K562 (cell line): ENCODE results near the gene PFKP. TPM values are rescaled to one million over a fixed set of nuclear protein-coding genes. Genes with fewer than 3 reads are reported as not detected.
A peak's percentile ranks its signal among the peaks of the same experiment; 100 is the strongest.

Experiments used
- ATAC-seq: fragments of 200-7000 bp; cut with Tn5 transposase; 3 replicates; pipeline ENCODE4 v1.9.1; 2020; ENCODE audit warnings: moderate library complexity
- BruUV-seq: library from RNA; stranded (reverse); fragments of 400-500 nt; replicated peaks from 2 replicates; lab custom pipeline; 2021; lab: Mats Ljungman, UMichigan
- CTCF ChIA-PET: fragments of 300-600 bp; formaldehyde crosslinking; extraction: SDS; loops from one replicate; lab custom pipeline; 2021; ENCODE audit warnings: low intra/inter-chr PET ratio; lab: Yijun Ruan, JAX
- POLR2A ChIA-PET: fragments of 300-600, 350-650 bp; sonication (Branson Sonifier 250); formaldehyde crosslinking; extraction: SDS; loops from one replicate; lab custom pipeline; 2021; ENCODE audit warnings: antibody characterized with exemption, inconsistent platforms; lab: Yijun Ruan, JAX
- DNase-seq, 4 experiments: peaks; one replicate each; pipeline versions ENCODE4 v3.0.0 to v3.0.0-alpha.2; 2011 to 2018; ENCODE audit warnings: low spot score in 3 of 4, mixed read lengths in 3 of 4; ENCODE audit errors: extremely low read depth in 1 of 4
- FAIRE-seq: peaks from 2 replicates; lab custom pipeline; 2011; peaks lifted over from hg19 to GRCh38; lab: Jason Lieb, UNC
- H2AFZ ChIP-seq: 2 replicates; pipeline ENCODE4 v1.6.0; 2011; ENCODE audit warnings: low read depth, low read length, control low read depth, inconsistent platforms
- H3K27ac ChIP-seq: fragments of 200-600 bp; 3 replicates; pipeline ENCODE4 v1.8.0; 2011; ENCODE audit warnings: low read depth, mild to moderate bottlenecking, control low read depth, inconsistent platforms, low read length, moderate library complexity, mixed read lengths; ENCODE audit errors: extremely low read depth
- H3K27me3 ChIP-seq, 2 experiments: fragments of 300-600 bp in 1 of 2; 2 replicates in 1 of 2; 3 replicates in 1 of 2; pipeline versions ENCODE4 v1.6.0 to v1.8.0; 2011; ENCODE audit warnings: inconsistent platforms in 2 of 2, low read length in 2 of 2, mild to moderate bottlenecking in 1 of 2, mixed read lengths in 1 of 2, moderate library complexity in 1 of 2; ENCODE audit not compliant: control insufficient read depth in 2 of 2, insufficient read depth in 2 of 2
- H3K36me3 ChIP-seq: fragments of 300-600 bp; 3 replicates; pipeline ENCODE4 v1.8.0; 2011; ENCODE audit warnings: mild to moderate bottlenecking, low read length, inconsistent platforms; ENCODE audit not compliant: control insufficient read depth, insufficient read depth
- H3K4me1 ChIP-seq, 2 experiments: fragments of 200-600 bp in 1 of 2; replicated peaks in 1 of 2; 2 replicates in 1 of 2; 3 replicates in 1 of 2; pipeline versions ENCODE4 v1.5.1 to v1.8.0; 2011; ENCODE audit warnings: inconsistent platforms in 2 of 2, low read length in 2 of 2, mild to moderate bottlenecking in 1 of 2, mixed read lengths in 1 of 2, moderate library complexity in 1 of 2; ENCODE audit not compliant: control insufficient read depth in 2 of 2, insufficient read depth in 2 of 2
- H3K4me2 ChIP-seq: 2 replicates; pipeline ENCODE4 v1.6.1; 2011; ENCODE audit warnings: low read length, control low read depth, inconsistent platforms, mixed read lengths; ENCODE audit not compliant: insufficient read depth
- H3K4me3 ChIP-seq: fragments of 200-600 bp; sonication (generic), shearing (Covaris generic); 2 replicates; pipeline ENCODE4 v1.5.1; 2016; ENCODE audit warnings: control low read depth, inconsistent platforms
- H3K79me2 ChIP-seq: fragments of 200-600 bp; 3 replicates; pipeline ENCODE4 v1.8.0; 2011; ENCODE audit warnings: low read length, inconsistent platforms; ENCODE audit not compliant: control insufficient read depth, insufficient read depth
- H3K9ac ChIP-seq, 2 experiments: 2 replicates each; pipeline versions ENCODE4 v1.6.0 to v1.6.1; 2011; ENCODE audit warnings: low read depth in 2 of 2, low read length in 2 of 2, control low read depth in 1 of 2, inconsistent platforms in 1 of 2, mild to moderate bottlenecking in 1 of 2, mixed read lengths in 1 of 2; ENCODE audit not compliant: insufficient read depth in 1 of 2
- H3K9me1 ChIP-seq: one replicate; pipeline ENCODE4 v1.6.0; 2011; ENCODE audit warnings: inconsistent platforms, mild to moderate bottlenecking, low read length, moderate library complexity; ENCODE audit not compliant: control insufficient read depth, insufficient read depth
- H3K9me3 ChIP-seq: replicated peaks from 2 replicates; pipeline ENCODE4 v1.5.1; 2011; ENCODE audit warnings: low read depth, low read length, inconsistent platforms; ENCODE audit not compliant: control insufficient read depth, insufficient read depth
- H4K20me1 ChIP-seq: replicated peaks from 2 replicates; pipeline ENCODE4 v1.6.1; 2011; ENCODE audit warnings: low read length, inconsistent platforms, mixed read lengths; ENCODE audit not compliant: control insufficient read depth, insufficient read depth
- ATF3 ChIP-seq, 2 experiments: fragments of 450-650 bp in 1 of 2; sonication (generic) in 1 of 2; formaldehyde crosslinking in 1 of 2; IDR thresholded peaks in 1 of 2; conservative IDR thresholded peaks in 1 of 2; 2 replicates each; pipeline versions ENCODE4 v1.6.1 to v1.8.1; 2016 to 2023; ENCODE audit warnings: mild to moderate bottlenecking in 2 of 2, moderate library complexity in 2 of 2, inconsistent platforms in 1 of 2, missing genetic modification reagents in 1 of 2
- NCOA4 ChIP-seq: fragments of 450-650 bp; IDR thresholded peaks from 2 replicates; pipeline ENCODE4 v1.6.1; 2018; ENCODE audit warnings: mild to moderate bottlenecking; ENCODE audit not compliant: partially characterized antibody
- RBFOX2 ChIP-seq: fragments of 200-400 bp; formaldehyde crosslinking; IDR thresholded peaks from 2 replicates; pipeline ENCODE4 v1.6.1; 2017; ENCODE audit warnings: low read depth, mild to moderate bottlenecking, low read length, moderate library complexity
- RUNX1 ChIP-seq: sonication (generic); IDR thresholded peaks from 2 replicates; pipeline ENCODE4 v1.6.1; 2016; ENCODE audit warnings: antibody characterized with exemption, low read depth
- SMAD4 ChIP-seq: fragments of 250-450 bp; sonication (Bioruptor Pico); conservative IDR thresholded peaks from 2 replicates; pipeline ENCODE4 v1.8.0; 2021; ENCODE audit warnings: inconsistent platforms, mild to moderate bottlenecking, moderate library complexity
- TAL1 ChIP-seq: fragments of 450-650 bp; IDR thresholded peaks from 2 replicates; pipeline ENCODE4 v1.6.1; 2016; ENCODE audit warnings: mild to moderate bottlenecking
- ZNF76 ChIP-seq: fragments of 250-450 bp; sonication (Bioruptor Pico); IDR thresholded peaks from 2 replicates; pipeline ENCODE4 v1.4.0; 2020; ENCODE audit warnings: mild to moderate bottlenecking, moderate library complexity, borderline replicate concordance
- WGBS: fragments of 100-300 bp; shearing (Covaris generic); methylation state at CpG from one replicate; pipeline ENCODE4 v1.1.6; 2016; ENCODE audit warnings: low coverage, mixed read lengths; ENCODE audit not compliant: insufficient coverage; ENCODE audit errors: missing lambda C conversion rate; 5-methylcytosine and 5-hydroxymethylcytosine counted together
- in situ Hi-C: fragments of 300-500 bp; cut with MboI; formaldehyde crosslinking; loops from 4 replicates; pipeline ENCODE4 v1.15.0; 2018; ENCODE audit warnings: inconsistent platforms, mixed read lengths
- intact Hi-C: fragments of 100-400 bp; cut with micrococcal nuclease; formaldehyde crosslinking; loops from 2 replicates; pipeline ENCODE4 v1.14.2; 2022
- polyA plus RNA-seq, 8 experiments: library from polyadenylated mRNA; depleted of rRNA in 4 of 8; stranded (reverse) in 5 of 8; unstranded in 3 of 8; fragments of >200 nt; fragmentation: Nextera tagmentation in 2 of 8; fragmentation: Illumina TruSeq in 1 of 8; extraction: Ambion mirVana in 2 of 8; extraction: Trizol in 1 of 8; gene quantifications; 2 replicates each; pipeline versions ENCODE4 v1.2.1 to v1.2.3, GENCODE V29; 2011 to 2014; ENCODE audit warnings: inconsistent platforms in 1 of 8, missing spikeins in 1 of 8
- total RNA-seq, 7 experiments: library from RNA; depleted of rRNA in 6 of 7; stranded (reverse); fragments of >200 nt in 6 of 7; fragmentation: Illumina TruSeq in 2 of 7; extraction: Trizol in 2 of 7; gene quantifications; 2 replicates each; pipeline versions ENCODE4 v1.2.1 to v1.2.3, GENCODE V29; 2011 to 2021; ENCODE audit warnings: low replicate concordance in 1 of 7
- TF ChIP-seq, protein P1 (sequence below), 2 experiments: IDR thresholded peaks in 1 of 2; conservative IDR thresholded peaks in 1 of 2; 2 replicates each; pipeline ENCODE4 v1.6.1; 2016; ENCODE audit warnings: low read depth in 2 of 2, mild to moderate bottlenecking in 1 of 2, missing compliant biosample characterization in 1 of 2, missing genetic modification characterization in 1 of 2, moderate library complexity in 1 of 2
- TF ChIP-seq, protein P2 (sequence below): fragments of 450-650 bp; formaldehyde crosslinking; IDR thresholded peaks from 2 replicates; pipeline ENCODE4 v1.4.0; 2022; ENCODE audit warnings: mild to moderate bottlenecking, moderate library complexity
- TF ChIP-seq, protein P3 (sequence below): fragments of 250-450 bp; sonication (Bioruptor Pico); IDR thresholded peaks from 2 replicates; pipeline ENCODE4 v1.5.0; 2021; ENCODE audit warnings: mild to moderate bottlenecking, borderline replicate concordance
- TF ChIP-seq, protein P4 (sequence below): IDR thresholded peaks from 2 replicates; pipeline ENCODE4 v1.6.1; 2011; ENCODE audit warnings: borderline replicate concordance, low read depth, mild to moderate bottlenecking, moderate library complexity, low read length; ENCODE audit not compliant: insufficient read depth, poor library complexity, severe bottlenecking

PFKP gene
- total and polyA plus RNA-seq, 9 of the 15 experiments (the other 6 are each of a cell fraction or from before 2014, with no cell fraction given) = 23.5 to 116 (median 62.1) TPM

- Histone ChIP-seq H2AFZ (no peak overlapping the region), H3K9ac (no peak overlapping the region), H4K20me1 (no peaks in the 10 kb centered on the region), H3K27ac (no peak overlapping the region), H3K36me3 (peaks cover 92% of the 10 kb centered on the region), H3K79me2 (no peaks in the 10 kb centered on the region), H3K4me3 (no peak overlapping the region), H3K9me3 (no peaks in the 10 kb centered on the region), H3K9me1 (no peaks in the 10 kb centered on the region), H3K4me1 (peaks cover 0 to 4% of the 10 kb centered on the region in 2 experiments; a peak in 1 of 5 replicates), H3K4me2 (no peak overlapping the region), H3K27me3 (no peaks in the 10 kb centered on the region)
- no TSS peak for BruUV-seq
- DNase-seq (no peak), FAIRE-seq (no peak), ATAC-seq (no peak)
- WGBS = 80% methylated on average over 5 of the region's 5 CpGs
- in situ Hi-C loops = no loop called here
- ChIA-PET CTCF (interaction anchor here (0.6 kb wide), 1 partner anchor 294 kb away, joined by 3 read pairs; no protein-coding TSS in a partner anchor), POLR2A (interaction anchor here (0.9 to 2.1 kb wide), 4 partner anchors 10 to 39 kb away, joined by 3 to 6 read pairs (median 3); partner anchors contain the start of gene PITRM1)
- intact Hi-C loops = no loop called here
- no peak for TF ChIP-seq RUNX1
- TF ChIP-seq, protein P1, sequence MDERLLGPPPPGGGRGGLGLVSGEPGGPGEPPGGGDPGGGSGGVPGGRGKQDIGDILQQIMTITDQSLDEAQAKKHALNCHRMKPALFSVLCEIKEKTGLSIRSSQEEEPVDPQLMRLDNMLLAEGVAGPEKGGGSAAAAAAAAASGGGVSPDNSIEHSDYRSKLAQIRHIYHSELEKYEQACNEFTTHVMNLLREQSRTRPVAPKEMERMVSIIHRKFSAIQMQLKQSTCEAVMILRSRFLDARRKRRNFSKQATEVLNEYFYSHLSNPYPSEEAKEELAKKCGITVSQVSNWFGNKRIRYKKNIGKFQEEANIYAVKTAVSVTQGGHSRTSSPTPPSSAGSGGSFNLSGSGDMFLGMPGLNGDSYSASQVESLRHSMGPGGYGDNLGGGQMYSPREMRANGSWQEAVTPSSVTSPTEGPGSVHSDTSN (CRISPR knock-in tag; IDR thresholded peaks at IDR 0.05; ENCODE audit: low read depth) = no peak
- TF ChIP-seq, protein P1 (tag; conservative IDR thresholded peaks at IDR 0.05; ENCODE audit: low read depth) = no peak
- no peak for TF ChIP-seq TAL1
- TF ChIP-seq ZNF76 (CRISPR knock-in tag) = no peak
- TF ChIP-seq, protein P2, sequence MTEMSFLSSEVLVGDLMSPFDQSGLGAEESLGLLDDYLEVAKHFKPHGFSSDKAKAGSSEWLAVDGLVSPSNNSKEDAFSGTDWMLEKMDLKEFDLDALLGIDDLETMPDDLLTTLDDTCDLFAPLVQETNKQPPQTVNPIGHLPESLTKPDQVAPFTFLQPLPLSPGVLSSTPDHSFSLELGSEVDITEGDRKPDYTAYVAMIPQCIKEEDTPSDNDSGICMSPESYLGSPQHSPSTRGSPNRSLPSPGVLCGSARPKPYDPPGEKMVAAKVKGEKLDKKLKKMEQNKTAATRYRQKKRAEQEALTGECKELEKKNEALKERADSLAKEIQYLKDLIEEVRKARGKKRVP (CRISPR knock-in tag) = no peak
- TF ChIP-seq NCOA4 = no peak
- no peak for TF ChIP-seq SMAD4 (CRISPR knock-in tag)
- TF ChIP-seq, protein P3, sequence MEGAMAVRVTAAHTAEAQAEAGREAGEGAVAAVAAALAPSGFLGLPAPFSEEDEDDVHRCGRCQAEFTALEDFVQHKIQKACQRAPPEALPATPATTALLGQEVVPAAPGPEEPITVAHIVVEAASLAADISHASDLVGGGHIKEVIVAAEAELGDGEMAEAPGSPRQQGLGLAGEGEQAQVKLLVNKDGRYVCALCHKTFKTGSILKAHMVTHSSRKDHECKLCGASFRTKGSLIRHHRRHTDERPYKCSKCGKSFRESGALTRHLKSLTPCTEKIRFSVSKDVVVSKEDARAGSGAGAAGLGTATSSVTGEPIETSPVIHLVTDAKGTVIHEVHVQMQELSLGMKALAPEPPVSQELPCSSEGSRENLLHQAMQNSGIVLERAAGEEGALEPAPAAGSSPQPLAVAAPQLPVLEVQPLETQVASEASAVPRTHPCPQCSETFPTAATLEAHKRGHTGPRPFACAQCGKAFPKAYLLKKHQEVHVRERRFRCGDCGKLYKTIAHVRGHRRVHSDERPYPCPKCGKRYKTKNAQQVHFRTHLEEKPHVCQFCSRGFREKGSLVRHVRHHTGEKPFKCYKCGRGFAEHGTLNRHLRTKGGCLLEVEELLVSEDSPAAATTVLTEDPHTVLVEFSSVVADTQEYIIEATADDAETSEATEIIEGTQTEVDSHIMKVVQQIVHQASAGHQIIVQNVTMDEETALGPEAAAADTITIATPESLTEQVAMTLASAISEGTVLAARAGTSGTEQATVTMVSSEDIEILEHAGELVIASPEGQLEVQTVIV (CRISPR knock-in tag) = no peak
- TF ChIP-seq RBFOX2 = no peak
- TF ChIP-seq, protein P4, sequence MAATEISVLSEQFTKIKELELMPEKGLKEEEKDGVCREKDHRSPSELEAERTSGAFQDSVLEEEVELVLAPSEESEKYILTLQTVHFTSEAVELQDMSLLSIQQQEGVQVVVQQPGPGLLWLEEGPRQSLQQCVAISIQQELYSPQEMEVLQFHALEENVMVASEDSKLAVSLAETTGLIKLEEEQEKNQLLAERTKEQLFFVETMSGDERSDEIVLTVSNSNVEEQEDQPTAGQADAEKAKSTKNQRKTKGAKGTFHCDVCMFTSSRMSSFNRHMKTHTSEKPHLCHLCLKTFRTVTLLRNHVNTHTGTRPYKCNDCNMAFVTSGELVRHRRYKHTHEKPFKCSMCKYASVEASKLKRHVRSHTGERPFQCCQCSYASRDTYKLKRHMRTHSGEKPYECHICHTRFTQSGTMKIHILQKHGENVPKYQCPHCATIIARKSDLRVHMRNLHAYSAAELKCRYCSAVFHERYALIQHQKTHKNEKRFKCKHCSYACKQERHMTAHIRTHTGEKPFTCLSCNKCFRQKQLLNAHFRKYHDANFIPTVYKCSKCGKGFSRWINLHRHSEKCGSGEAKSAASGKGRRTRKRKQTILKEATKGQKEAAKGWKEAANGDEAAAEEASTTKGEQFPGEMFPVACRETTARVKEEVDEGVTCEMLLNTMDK = no peak
- TF ChIP-seq ATF3 (IDR thresholded peaks at IDR 0.05) = peak; percentile 54; the same call in 1 of the 2 replicates
- TF ChIP-seq ATF3 (CRISPR knock-in tag; conservative IDR thresholded peaks at IDR 0.05) = no peak
Measured at GRCh38 chr10:3133948-3134347, 66.6 kb downstream of the PFKP start.
